HepG2 (cell line): ENCODE results near the gene TMPRSS7. TPM values are rescaled to one million over a fixed set of nuclear protein-coding genes. Genes with fewer than 3 reads are reported as not detected.
A peak's percentile ranks its signal among the peaks of the same experiment; 100 is the strongest.

ENCODE experiments used
- ARID5B ChIP-seq: IDR thresholded peaks from 2 replicates; pipeline ENCODE4 v1.4.0; 2020; ENCODE audit warnings: mild to moderate bottlenecking, missing genetic modification reagents
- ATRX ChIP-seq: sonication (generic); formaldehyde crosslinking; IDR thresholded peaks from 2 replicates; pipeline ENCODE4 v1.4.0; 2020; ENCODE audit warnings: missing genetic modification reagents, borderline replicate concordance
- BCL3 ChIP-seq: sonication (generic); formaldehyde crosslinking; IDR thresholded peaks from 2 replicates; pipeline ENCODE4 v1.5.1; 2020; ENCODE audit warnings: mild to moderate bottlenecking, missing genetic modification reagents, moderate library complexity
- BCLAF1 ChIP-seq: fragments of 450-650 bp; IDR thresholded peaks from 2 replicates; pipeline ENCODE4 v1.6.1; 2017; ENCODE audit warnings: mild to moderate bottlenecking
- BRF2 ChIP-seq: sonication (generic); formaldehyde crosslinking; IDR thresholded peaks from 2 replicates; pipeline ENCODE4 v1.8.1; 2022; ENCODE audit warnings: mild to moderate bottlenecking, missing genetic modification reagents
- IRX3 ChIP-seq: sonication (generic); formaldehyde crosslinking; IDR thresholded peaks from 2 replicates; pipeline ENCODE4 v1.8.1; 2023; ENCODE audit warnings: mild to moderate bottlenecking, low read depth, missing genetic modification reagents, borderline replicate concordance
- POGK ChIP-seq: sonication (generic); formaldehyde crosslinking; conservative IDR thresholded peaks from 2 replicates; pipeline ENCODE4 v1.8.0; 2022; ENCODE audit warnings: mild to moderate bottlenecking, moderate library complexity, missing genetic modification reagents
- STAT6 ChIP-seq: sonication (generic); formaldehyde crosslinking; IDR thresholded peaks from 2 replicates; pipeline ENCODE4 v1.4.0; 2020; ENCODE audit warnings: missing genetic modification reagents, mild to moderate bottlenecking, borderline replicate concordance
- UBTF ChIP-seq: sonication (generic); formaldehyde crosslinking; IDR thresholded peaks from 2 replicates; pipeline ENCODE4 v1.4.0; 2020; ENCODE audit warnings: mild to moderate bottlenecking, missing genetic modification reagents
- polyA plus RNA-seq, 8 experiments: library from polyadenylated mRNA; depleted of rRNA in 3 of 8; stranded (reverse) in 7 of 8; unstranded in 1 of 8; fragments of >200 nt; fragmentation: Illumina TruSeq in 4 of 8; extraction: Trizol in 4 of 8; gene quantifications; 2 replicates each; pipeline versions ENCODE4 v1.2.1 to v1.2.3, GENCODE V29; 2011 to 2016; ENCODE audit warnings: low read depth in 4 of 8, missing spikeins in 1 of 8, mixed read lengths in 1 of 8; ENCODE audit not compliant: insufficient read depth in 1 of 8
- total RNA-seq, 5 experiments: library from RNA; depleted of rRNA; stranded (reverse); fragments of >200 nt; fragmentation: Illumina TruSeq; extraction: Trizol; gene quantifications; 2 replicates each; pipeline ENCODE4 v1.2.3, GENCODE V29; 2016; ENCODE audit warnings: low read depth in 1 of 5

TMPRSS7 gene
- total and polyA plus RNA-seq, 2 of the 13 experiments (the other 11 are each of a cell fraction or from before 2014, with no cell fraction given), result not detected

- TF ChIP-seq BCL3 (CRISPR knock-in tag) (peak; percentile 85), POGK (peak; percentile 79; the same call in 1 of the 2 replicates), BCLAF1 (no peak), ATRX (CRISPR knock-in tag) (no peak), UBTF (peak; percentile 74), IRX3 (peak; percentile 56; the same call in 1 of the 2 replicates), ARID5B (peak; percentile 55), BRF2 (CRISPR knock-in tag) (no peak), STAT6 (CRISPR knock-in tag) (no peak)
These were observed 51.7 kb downstream of the TMPRSS7 start, which contains the start of gene C3orf52 (continued) for GRCh38 chr3:112086076-112086854.
